Measurements from ENCODE around the gene COLQ. TPM values are rescaled to one million over a fixed set of nuclear protein-coding genes. Genes with fewer than 3 reads are reported as not detected.
"Not testable (repeated sequence)": the region's sequence is repeated elsewhere in the genome, so short reads cannot be mapped to it uniquely, and the experiment has no call there.

COLQ gene
- total RNA-seq, 1 donor from 2014 or later, result under 0.01 TPM

- Histone ChIP-seq H3K36me3 (ENCODE audit: control insufficient read depth, insufficient read depth, low read length) (peaks cover 7% of the 10 kb centered on the region), H3K4me3 (ENCODE audit: low read depth, low read length) (peak overlapping the region; percentile 93), H3K27me3 (ENCODE audit: control insufficient read depth, insufficient read depth, low read length) (no peaks in the 10 kb centered on the region)
- DNase-seq (ENCODE audit: low read depth), result peak; percentile 95
- FAIRE-seq, result no peak
- TF ChIP-seq, protein P1, sequence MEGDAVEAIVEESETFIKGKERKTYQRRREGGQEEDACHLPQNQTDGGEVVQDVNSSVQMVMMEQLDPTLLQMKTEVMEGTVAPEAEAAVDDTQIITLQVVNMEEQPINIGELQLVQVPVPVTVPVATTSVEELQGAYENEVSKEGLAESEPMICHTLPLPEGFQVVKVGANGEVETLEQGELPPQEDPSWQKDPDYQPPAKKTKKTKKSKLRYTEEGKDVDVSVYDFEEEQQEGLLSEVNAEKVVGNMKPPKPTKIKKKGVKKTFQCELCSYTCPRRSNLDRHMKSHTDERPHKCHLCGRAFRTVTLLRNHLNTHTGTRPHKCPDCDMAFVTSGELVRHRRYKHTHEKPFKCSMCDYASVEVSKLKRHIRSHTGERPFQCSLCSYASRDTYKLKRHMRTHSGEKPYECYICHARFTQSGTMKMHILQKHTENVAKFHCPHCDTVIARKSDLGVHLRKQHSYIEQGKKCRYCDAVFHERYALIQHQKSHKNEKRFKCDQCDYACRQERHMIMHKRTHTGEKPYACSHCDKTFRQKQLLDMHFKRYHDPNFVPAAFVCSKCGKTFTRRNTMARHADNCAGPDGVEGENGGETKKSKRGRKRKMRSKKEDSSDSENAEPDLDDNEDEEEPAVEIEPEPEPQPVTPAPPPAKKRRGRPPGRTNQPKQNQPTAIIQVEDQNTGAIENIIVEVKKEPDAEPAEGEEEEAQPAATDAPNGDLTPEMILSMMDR (IDR thresholded peaks at IDR 0.05; ENCODE audit: insufficient read depth, low read length, severe bottlenecking), result no peak
Observed at GRCh38 chr3:15428539-15428938, 93.0 kb downstream of the COLQ start.

DNA sequence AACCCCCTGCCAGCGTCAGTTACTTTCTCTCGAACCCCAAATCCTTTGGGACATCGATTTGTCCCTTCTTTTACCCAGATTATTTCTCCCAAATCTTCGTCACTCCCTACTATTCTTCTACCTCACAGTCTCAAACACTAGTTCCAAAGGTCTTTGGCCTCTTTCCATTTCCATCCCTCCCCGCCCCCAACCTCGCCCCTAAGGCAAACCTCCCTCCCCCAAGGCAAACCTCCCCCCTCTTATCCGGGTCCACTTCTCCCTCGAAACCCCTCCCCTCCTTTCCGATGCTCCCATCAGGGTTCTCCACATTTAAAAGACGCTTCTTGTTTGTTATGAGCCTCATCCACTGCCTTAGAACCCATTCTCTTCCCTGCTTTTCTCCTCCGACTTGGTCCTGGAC lies 93.5 kb downstream of the COLQ start:
- TF ChIP-seq, protein P1 (IDR thresholded peaks at IDR 0.05; ENCODE audit: insufficient read depth, low read length, severe bottlenecking), result no peak
- H3K4me3 ChIP-seq (ENCODE audit: low read depth, low read length), result peak overlapping the region; percentile 93
- no peaks in the 10 kb centered on the region for H3K27me3 ChIP-seq (ENCODE audit: control insufficient read depth, insufficient read depth, low read length)
- FAIRE-seq, result no peak
- peaks cover 7% of the 10 kb centered on the region for H3K36me3 ChIP-seq (ENCODE audit: control insufficient read depth, insufficient read depth, low read length)
- no peak for DNase-seq (ENCODE audit: low read depth)

DNA sequence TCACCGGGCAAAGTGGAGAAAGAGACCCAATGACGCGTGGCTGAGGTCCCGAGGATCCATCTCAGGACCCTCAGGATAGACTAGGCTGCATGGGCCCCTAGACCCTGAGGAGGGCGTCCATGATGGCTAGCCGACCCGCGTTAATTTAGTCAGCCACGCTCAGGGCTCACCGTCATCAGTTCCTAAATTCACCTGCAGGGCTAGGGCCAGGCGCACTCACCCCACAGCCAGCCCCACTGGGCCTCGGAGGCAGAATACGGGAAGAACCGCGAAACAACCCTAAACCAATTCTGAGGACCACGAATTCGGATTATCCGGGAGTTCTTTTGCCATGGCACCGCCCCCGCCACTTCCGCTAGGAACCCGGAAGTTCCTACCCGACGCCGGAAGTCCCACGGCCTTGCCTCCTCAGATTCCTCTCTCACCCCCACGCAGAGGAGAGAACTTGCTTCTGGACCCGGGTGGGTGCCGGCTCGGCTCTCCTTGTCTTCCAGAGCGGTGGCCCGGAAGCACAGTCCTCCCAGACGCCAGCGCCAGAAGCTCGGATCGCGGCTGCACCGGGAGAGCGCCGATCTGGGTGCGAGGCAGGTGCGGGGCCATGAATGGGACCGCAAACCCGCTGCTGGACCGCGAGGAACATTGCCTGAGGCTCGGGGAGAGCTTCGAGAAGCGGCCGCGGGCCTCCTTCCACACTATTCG lies 94.2 kb downstream of the COLQ start, which contains the start of the genes EAF1 and METTL6:
TSS of gene EAF1 (plus strand) at position 417 of the 699 bp plus-strand sequence. CDS start at position 599, 182 bp downstream.
TSS of gene METTL6 (minus strand) at position 363 of the 699 bp plus-strand sequence. CDS start 1,033 bp downstream, outside the sequence.
- FAIRE-seq (no peak), DNase-seq (ENCODE audit: low read depth) (peak; percentile 55)
- Histone ChIP-seq H3K27me3 (ENCODE audit: control insufficient read depth, insufficient read depth, low read length) (no peaks in the 10 kb centered on the region), H3K36me3 (ENCODE audit: control insufficient read depth, insufficient read depth, low read length) (peaks cover 7% of the 10 kb centered on the region), H3K4me3 (ENCODE audit: low read depth, low read length) (peak within 1 kb of the TSS; percentile 93)
- TF ChIP-seq, protein P1 (IDR thresholded peaks at IDR 0.05; ENCODE audit: insufficient read depth, low read length, severe bottlenecking), result peak; percentile 11

DNA sequence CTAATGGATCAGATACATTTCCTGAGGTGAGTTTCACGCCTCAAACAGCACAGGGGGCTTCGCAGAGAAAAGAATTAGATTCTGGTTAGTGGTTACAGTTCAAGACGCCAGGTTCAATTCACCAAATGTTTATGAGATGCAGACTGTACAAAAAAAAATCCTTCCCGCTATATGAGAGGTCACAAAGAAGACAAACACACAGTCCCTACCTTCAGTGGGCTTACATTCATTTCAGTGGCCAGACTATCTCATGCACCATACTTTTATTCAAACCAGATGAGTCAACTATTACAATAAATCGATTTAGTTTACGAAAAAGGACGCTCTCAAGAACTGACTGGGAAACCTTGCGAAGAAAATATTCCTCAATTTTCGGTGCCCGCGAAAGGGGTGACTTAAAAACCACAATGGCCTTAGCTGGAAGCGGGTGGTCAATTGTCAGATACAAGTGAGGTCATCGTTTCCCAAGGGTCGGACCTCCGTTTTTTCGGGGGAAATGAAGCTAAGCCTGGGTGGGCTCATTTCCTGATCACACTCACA lies 94.9 kb downstream of the COLQ start:
- H3K27me3 ChIP-seq (ENCODE audit: control insufficient read depth, insufficient read depth, low read length), result no peaks in the 10 kb centered on the region
- TF ChIP-seq, protein P1 (IDR thresholded peaks at IDR 0.05; ENCODE audit: insufficient read depth, low read length, severe bottlenecking), result no peak
- DNase-seq (ENCODE audit: low read depth) (no peak), FAIRE-seq (no peak)
- H3K36me3 ChIP-seq (ENCODE audit: control insufficient read depth, insufficient read depth, low read length), result peaks cover 5% of the 10 kb centered on the region
- H3K4me3 ChIP-seq (ENCODE audit: low read depth, low read length), result peak overlapping the region; percentile 93

DNA sequence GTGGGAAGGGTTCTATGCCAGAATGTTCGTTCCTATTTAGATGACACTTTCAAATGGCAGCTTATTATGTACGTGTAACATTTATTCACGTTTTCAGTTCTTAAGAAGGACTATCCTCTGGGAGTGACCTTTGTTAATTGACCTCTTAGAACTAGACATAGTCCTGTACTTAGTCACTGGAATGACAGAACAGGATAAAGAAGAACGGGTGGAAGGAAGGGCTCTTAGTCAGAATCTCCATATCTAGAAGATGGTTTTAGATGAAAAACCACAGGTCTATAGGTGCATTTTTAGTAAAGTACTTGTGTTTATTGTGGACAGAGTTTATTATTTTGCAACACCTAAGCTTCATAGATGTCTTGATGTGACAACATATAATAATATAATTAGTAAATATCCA lies 100.6 kb downstream of the COLQ start:
- H3K27me3 ChIP-seq (ENCODE audit: control insufficient read depth, insufficient read depth, low read length), result no peaks in the 10 kb centered on the region
- FAIRE-seq, result no peak

DNA sequence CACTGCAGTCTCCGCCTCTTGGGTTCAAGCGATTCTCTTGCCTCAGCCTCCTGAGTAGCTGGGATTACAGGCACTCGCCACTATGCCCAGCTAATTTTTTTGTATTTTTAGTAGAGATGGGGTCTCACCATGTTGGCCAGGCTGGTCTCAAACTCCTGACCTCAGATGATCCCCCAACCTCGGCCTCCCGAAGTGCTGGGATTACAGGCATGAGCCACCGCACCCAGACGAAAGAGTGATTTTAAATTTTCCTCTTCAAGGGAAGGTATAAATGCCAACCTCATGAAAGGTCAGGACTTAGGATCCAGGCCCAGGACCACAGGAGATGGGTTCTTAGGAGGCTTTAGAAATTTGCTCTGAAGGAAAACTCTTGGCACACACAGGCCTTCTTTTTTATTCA lies 110.5 kb downstream of the COLQ start:
- not testable (repeated sequence) for H3K27me3 ChIP-seq (ENCODE audit: control insufficient read depth, insufficient read depth, low read length); FAIRE-seq; DNase-seq (ENCODE audit: low read depth)

More for the DNA sequence above, 100.6 kb downstream of the COLQ start:
- no peak overlapping the region for H3K4me3 ChIP-seq (ENCODE audit: low read depth, low read length)
- DNase-seq (ENCODE audit: low read depth), result no peak
- TF ChIP-seq, protein P1 (IDR thresholded peaks at IDR 0.05; ENCODE audit: insufficient read depth, low read length, severe bottlenecking), result no peak
- no peaks in the 10 kb centered on the region for H3K36me3 ChIP-seq (ENCODE audit: control insufficient read depth, insufficient read depth, low read length)

More for the DNA sequence above, 110.5 kb downstream of the COLQ start:
- H3K36me3 ChIP-seq (ENCODE audit: control insufficient read depth, insufficient read depth, low read length); H3K4me3 ChIP-seq (ENCODE audit: low read depth, low read length): not testable (repeated sequence)

Data from bronchial epithelial cell (primary cell).